Bronchial epithelial cell (primary cell): ENCODE results near the gene CELSR1. TPM values are rescaled to one million over a fixed set of nuclear protein-coding genes. Genes with fewer than 3 reads are reported as not detected.

ENCODE experiments used
- DNase-seq: peaks from one replicate; pipeline ENCODE4 v3.0.0-alpha.2; 2010; ENCODE audit warnings: low read depth
- FAIRE-seq: peaks from 2 replicates; lab custom pipeline; 2011; peaks lifted over from hg19 to GRCh38; lab: Jason Lieb, UNC
- H3K27me3 ChIP-seq: 2 replicates; pipeline ENCODE4 v1.5.1; 2011; ENCODE audit warnings: low read length; ENCODE audit not compliant: control insufficient read depth, insufficient read depth
- H3K36me3 ChIP-seq: 2 replicates; pipeline ENCODE4 v1.5.1; 2011; ENCODE audit warnings: low read length; ENCODE audit not compliant: control insufficient read depth, insufficient read depth
- H3K4me3 ChIP-seq: 2 replicates; pipeline ENCODE4 v1.5.1; 2011; ENCODE audit warnings: mild to moderate bottlenecking, low read depth, low read length, control low read depth
- CTCF ChIP-seq: IDR thresholded peaks from 2 replicates; pipeline ENCODE4 v1.5.1; 2011; ENCODE audit warnings: mild to moderate bottlenecking, moderate library complexity, low read length, control low read depth, inconsistent platforms; ENCODE audit not compliant: insufficient read depth, severe bottlenecking
- total RNA-seq: library from RNA; depleted of rRNA; stranded (reverse); fragments of >200 nt; gene quantifications from 2 replicates; pipeline ENCODE4 v1.2.1, GENCODE V29; 2014

CELSR1 gene
- total RNA-seq, 1 donor from 2014 or later, result 39.0 TPM

- peak; percentile 88 for DNase-seq
- H3K36me3 ChIP-seq, result peaks cover 6% of the 10 kb centered on the region
- peak; percentile 13 for FAIRE-seq
- no peak overlapping the region for H3K4me3 ChIP-seq
- no peak for TF ChIP-seq CTCF
- H3K27me3 ChIP-seq, result no peaks in the 10 kb centered on the region
These were observed 86.4 kb downstream of the CELSR1 start for GRCh38 chr22:46450931-46451561.

GRCh38 chr22:46449974-46450745, 87.3 kb downstream of the CELSR1 start:
- H3K4me3 ChIP-seq, result no peak overlapping the region
- DNase-seq (no peak), FAIRE-seq (no peak)
- no peak for TF ChIP-seq CTCF
- H3K27me3 ChIP-seq, result no peaks in the 10 kb centered on the region
- peaks cover 5% of the 10 kb centered on the region for H3K36me3 ChIP-seq

- Histone ChIP-seq H3K36me3 (peaks cover 5% of the 10 kb centered on the region), H3K27me3 (no peaks in the 10 kb centered on the region), H3K4me3 (no peak overlapping the region)
- DNase-seq (no peak), FAIRE-seq (peak; percentile 97)
- no peak for TF ChIP-seq CTCF
These were observed 88.2 kb downstream of the CELSR1 start for GRCh38 chr22:46449116-46449691.

- TF ChIP-seq CTCF, result no peak
- DNase-seq (no peak), FAIRE-seq (no peak)
- Histone ChIP-seq H3K27me3 (no peaks in the 10 kb centered on the region), H3K4me3 (no peak overlapping the region), H3K36me3 (peaks cover 5% of the 10 kb centered on the region)
These were observed 89.1 kb downstream of the CELSR1 start for GRCh38 chr22:46448333-46448732.

GRCh38 chr22:46447906-46448305, 89.5 kb downstream of the CELSR1 start:
- FAIRE-seq (no peak), DNase-seq (no peak)
- H3K4me3 ChIP-seq, result no peak overlapping the region
- peaks cover 5% of the 10 kb centered on the region for H3K36me3 ChIP-seq
- no peaks in the 10 kb centered on the region for H3K27me3 ChIP-seq
- TF ChIP-seq CTCF, result no peak
